ENCODE data around the gene RBM20.
"Not testable (repeated sequence)": the region's sequence is repeated elsewhere in the genome, so short reads cannot be mapped to it uniquely, and the experiment has no call there.

Gene RBM20

DNA sequence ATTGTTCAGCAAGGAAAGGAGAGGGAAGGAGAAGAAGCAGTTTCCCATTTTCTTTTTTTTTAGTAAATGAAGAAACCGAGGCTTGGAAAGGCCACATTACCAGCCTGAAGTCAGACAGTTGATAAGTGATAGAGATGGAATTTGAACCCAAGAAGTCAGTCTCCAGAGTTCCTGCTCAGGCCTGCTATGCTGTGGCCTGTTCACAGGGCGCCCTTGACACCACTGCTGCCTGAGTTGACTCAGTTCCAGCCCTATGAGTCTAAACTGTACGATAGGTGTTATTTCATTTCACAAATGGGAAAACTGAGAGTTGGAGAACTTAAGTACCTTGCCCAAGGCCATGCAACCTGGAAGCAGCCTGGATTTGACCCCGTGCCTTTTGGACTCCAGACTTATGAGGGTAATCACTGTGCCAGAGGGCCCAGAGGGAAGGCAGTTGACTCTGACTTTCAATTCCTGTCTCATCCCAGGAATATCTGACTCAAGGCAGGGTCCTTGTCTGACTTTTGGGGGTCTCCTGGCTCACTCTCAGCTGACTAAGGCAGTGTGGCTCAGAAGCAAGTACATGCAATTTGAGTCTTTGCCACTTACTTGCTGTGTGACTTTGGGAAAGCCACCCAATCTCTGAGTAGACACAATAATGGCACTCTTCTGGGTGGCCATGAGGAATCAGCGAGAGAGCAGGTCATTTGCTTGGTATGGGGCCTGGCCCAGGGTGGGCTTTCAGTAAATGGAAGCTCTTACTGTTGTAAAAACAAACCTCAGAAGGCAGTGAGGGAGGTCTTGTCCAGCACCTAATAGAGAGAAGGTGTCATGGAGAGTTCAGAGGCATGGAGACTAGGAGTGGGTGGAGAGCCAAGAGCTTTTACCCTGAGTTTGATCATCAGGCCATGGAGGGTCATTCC lies 17.9 kb upstream of the RBM20 start:
- DNase-seq = no peak

DNA sequence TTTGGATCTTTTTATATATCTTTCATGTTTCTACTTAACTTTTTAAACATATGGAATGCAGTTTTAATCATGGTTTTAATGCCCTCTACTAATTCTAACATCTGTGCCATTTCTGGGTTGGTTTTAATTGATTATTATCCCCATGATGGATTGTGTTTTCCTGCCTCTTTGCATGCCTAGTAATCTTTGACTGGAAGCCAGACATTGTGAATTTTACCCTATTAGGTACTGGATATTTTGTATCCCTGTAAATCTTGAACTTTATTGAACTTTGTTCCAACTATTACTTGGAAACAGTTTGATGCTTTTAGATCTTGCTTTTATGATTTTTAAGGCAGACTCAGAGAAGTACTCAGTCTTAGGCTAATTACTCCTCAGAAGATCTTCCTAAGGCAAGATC lies 16.0 kb upstream of the RBM20 start:
- no peak for DNase-seq

DNA sequence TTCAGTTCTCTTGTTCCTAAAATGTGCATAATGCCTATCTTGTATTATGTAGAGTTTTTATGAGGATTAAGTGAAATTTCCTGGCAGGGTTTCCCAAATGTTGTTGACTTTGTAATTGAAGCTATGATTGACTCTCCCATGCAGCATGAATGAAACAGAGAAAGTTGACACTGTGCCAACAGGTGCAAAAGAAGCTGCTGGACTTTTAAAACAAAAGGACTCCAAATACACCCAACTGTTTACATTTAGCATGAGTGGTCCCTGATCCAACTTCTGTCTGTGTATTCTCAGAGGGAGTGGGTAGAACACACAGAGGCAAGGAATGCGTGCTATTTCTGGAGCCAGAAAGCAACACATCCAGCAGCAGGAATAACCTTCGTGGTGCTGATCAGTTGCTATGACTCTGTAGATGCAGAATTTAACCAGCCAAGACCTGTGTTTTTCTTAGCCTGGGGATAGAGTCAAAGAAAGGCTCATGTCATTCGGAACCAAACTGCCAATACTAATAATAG lies 14.4 kb upstream of the RBM20 start:
- no peak for DNase-seq

DNA sequence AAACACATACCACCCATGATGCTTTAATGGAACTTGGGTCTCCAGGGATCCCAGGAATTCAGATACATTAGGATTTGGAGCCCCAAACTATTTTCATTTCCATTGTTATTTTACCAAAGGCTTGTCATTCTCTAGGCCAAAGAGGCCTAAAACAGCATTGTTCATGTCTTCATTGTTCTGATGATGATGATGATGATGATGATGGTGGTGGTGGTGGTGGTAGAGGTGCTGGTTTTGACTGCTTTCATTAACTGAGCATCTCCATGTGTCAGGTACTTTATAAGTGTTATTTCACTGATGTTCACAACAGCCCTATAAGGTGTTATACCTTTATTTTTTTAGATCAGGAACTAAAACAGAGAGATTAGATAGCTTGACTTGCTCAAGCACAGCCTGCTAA lies 12.2 kb upstream of the RBM20 start:
- DNase-seq = no peak

DNA sequence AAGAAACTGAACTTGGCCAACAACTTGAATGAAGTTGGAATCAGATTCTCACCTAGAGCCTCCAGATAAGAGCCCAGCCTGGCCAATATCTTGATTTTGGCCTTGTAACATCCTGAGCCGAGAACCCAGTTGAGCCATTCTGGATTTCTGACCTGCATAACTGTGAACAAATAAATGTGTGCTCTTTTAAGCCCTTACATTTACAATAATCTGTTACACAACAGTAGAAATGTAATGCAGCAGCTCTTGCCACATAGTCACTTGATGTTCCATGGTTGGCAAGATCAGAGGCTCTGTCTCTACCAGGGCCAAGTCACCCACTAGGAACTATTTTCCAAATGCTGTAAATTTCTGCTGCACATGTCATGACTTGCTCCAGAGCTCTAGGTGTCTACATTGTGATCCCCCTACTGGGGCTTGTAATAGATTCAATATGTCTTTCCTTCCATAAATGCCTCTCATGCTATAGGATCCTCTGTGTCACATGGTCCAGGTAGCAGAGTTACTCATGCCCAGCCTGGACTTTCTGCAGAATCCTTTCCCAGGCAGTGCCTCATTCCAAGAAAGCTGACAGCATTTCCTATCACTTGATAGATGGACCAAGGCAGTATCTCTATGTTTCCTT lies 11.4 kb upstream of the RBM20 start:
- DNase-seq = no peak

DNA sequence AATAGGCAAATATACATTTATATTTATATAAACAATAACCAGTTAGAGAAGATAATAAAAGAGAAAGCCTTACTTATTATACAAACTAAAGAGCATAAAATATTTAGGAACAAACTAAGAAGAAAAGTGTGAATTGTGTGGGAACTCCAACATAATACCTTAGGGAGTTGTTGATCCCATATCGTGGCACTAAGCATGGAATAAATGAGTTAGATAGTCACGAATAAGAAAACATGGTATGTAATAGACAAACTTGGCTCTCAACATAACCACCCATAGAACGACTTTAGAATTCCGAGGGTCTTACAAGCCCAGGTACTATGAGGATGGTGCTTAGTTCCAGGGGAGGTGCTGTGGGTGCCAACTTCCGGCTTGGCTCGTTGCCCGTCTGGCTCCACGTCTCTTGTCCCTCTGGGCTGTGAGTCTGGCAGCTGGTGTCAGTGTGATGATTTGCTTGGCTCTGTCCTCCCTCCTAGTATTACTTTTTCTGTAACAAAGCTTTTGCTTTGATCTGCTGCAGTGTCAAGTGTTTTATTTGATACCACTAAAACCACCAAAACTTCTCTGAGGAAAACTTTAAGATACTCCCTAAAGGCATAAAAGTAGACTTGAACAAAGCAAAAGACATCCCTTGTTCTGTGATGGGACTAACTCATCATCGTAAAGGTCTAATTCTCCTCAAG lies 9.5 kb upstream of the RBM20 start:
- no peak for DNase-seq

DNA sequence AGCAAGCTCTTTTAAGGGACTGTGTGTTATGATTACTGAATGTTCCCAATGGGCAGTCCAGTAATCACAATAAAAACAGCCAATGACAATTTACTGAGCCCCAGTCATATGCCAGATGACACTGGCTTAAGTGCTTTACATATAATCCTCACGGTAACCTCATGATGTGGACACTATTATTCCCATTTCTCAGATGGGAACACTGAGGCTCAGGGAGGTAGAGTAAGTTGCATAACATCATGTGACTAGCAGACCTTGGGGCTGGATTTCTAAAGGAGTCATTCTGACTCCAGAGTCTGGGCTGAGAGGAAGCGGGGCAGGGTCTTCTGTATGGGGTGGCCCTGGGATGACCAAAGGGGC lies 7.6 kb upstream of the RBM20 start:
- no peak for DNase-seq

DNA sequence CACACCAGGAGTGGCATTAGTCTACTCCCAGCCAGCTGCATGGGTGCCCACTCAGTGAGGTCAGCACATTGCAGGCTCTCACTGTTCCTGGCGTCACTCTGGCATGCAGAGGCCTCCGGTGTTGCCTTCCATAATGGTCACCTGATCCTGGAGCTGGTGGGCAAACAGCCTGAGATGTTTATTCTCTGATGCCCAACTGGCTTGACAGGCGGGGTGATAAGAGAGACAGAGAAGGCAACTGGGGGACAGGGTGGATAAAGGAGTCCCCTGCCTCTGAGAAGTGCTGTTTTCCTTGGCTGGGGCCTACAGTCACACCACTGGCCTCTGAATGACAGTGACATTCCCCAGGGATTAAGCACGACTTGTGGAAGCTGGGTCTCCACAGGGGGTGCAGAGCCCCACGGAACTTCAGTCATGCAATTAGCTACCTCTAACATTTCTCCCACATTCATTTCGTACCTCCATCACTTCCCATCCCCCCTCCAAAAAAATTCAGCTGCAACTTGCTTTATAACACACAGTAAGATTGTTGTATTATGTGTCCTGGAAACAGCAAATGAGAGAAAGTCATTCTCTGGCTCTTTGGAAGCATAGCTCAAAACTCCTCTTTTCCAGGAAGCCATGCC lies 7.1 kb upstream of the RBM20 start:
- no peak for DNase-seq

DNA sequence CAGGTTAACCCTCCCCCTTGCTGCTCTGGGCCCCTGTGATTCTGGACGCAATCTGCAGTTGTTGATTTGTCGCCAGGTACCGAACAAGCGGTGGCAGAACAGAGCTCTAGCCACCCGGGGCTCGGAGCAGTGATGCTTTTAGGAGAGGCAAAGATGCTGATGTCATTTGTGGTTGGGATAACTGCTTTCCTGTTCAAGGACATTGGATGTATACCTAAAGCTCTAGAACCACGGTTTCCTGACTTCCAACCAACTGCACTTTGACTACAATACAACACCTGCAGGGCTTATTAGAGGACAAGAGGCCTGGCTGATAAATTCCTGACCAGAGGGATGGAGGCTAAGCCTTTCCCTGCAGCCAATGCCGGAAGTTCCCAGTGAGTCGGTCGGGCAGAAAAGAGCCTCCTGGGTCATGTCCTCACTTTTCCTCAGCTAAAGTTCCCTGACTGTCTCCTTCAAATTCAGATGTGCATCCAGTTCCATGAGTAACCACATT lies 6.5 kb upstream of the RBM20 start:
- no peak for DNase-seq

DNA sequence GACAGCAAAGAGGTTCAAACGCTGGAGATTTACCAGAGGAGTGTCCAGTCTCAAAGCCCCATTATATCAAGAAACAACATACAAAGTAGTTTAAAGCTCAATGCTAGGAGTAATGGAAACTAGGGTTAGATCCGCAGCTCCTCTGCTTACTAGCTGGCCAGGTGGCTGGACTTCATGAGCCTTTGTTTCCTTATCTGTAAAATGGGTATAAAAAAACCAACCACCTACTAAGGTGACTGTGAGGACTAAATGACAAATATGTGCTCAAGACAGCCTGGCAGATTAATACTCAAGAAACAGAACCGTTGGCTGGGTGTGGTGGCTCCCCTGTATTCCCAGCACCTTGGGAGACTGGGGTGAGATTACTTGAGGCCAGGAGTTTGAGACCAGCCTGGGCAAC lies 5.8 kb upstream of the RBM20 start:
- no peak for DNase-seq

DNA sequence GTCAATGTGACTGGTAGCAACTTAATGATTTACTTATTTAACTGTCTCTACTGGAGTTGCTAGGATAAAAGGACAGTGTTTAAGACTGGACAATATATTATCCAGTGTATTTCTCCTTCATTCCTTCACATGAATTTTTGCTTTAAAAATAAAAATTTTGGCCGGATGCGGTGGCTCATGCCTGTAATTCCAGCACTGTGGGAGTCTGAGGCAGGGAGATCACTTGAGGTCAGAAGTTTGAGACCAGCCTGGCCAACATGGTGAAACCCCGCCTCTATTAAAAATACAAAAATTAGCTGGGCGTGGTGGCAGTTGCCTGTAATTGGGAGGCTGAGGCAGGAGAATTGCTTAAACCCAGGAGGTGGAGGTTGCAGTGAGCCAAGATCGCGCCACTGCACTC lies 5.1 kb upstream of the RBM20 start:
- not testable (repeated sequence) for DNase-seq

DNA sequence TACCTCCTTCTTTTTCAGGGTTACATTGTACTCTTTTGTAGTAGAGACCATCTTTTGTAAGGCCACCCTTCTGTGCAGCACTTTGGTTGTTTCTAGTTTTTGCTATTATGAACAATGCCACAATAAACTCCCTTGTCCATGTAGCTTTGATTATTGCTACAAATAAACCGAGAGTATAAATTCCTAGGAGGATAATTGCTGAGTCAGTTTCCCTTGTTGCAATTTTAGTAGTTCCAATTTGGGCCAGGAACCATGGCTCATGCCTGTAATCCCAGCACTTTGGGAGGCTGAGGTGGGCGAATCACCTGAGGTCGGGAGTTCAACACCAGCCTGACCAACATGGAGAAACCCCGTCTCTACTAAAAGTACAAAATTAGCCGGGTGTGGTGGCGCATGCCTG lies 4.3 kb upstream of the RBM20 start:
- not testable (repeated sequence) for DNase-seq

DNA sequence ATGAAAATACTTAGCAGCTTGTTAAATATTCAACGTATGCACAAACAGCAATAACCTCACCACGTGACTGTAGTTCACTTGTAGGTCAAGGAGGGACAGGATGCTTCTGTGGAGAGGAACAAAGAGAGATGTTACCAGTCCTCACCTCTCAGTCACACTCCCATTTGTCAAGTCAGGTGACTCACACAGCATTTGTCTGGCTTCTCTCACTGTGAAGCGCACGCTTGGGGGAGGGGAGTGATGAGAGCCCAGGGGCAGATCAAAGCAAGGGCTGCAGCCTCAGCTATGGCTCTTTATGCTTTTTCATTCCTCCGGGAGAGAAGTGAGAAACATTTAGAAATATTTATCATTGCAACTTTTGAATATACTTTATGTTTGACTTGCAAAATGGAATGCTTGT lies 2.9 kb upstream of the RBM20 start:
- DNase-seq = no peak

DNA sequence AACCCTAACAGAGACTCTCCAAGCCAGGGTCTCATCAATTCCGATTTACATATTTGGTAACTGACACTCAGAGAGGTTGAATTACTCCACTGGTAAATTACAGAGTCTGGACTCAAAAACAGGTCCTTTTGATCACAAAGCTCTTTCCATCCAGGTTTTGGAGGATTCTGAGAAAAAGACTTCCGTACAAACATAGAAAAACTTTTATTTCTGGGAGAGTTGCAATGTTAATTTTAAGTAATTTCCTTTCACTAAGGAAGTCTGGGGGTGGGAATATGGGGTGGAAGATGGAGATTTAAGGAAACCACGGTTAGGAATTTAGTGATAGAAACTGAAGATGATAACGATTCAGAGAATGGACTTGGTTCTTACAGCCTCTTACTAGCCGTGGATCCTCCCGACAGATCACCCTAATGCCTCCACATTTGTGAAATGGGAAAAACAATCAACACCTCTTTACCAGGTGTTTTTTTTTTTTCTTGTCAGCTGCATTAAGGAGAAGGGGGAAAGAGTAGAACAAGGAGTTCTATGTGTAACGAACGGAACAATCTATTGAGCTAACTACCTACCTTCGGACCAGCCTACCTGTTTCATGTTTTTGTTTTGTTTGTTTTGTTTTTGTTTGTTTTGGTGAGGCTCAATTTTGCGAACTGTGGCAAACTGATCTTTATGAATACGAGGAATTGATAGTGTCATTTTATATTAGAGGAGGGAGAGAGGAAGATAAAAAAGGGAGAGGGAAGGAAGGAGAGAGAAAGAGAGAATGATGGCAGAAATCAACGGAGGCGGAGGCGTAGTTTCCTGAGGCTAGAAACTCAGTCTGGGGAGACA lies 1.7 kb upstream of the RBM20 start:
- no peak for DNase-seq

DNA sequence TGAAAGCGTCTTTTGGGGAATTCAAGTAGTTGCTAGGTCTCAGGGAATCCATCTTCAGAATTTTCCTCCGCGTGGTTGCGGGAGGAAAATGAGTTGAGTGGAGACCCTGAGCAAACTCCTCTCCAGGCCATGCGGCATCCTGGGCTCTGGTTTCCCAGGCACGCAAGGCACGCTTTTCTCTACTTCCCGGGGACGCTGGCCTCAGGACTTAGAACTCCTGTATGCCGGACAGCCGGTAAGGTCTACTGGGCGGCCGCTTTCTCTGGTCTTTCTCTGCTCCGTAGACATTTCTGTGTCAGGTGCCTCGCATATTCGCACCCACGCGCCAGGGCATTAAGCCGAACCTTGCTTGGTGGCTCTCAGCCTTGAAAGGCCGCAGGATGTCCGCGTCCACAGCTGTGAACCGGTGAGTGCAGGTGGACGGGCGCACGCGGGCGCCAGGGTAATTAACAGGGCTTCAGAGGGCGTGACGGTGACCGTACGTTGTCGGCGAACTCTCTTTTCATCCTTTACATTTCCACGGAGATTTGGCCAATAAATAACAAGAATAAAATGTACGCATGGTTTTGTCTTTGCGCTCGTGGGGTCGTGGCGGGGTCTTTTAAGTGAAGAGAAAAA lies 992 bp upstream of the RBM20 start:
- no peak for DNase-seq

DNA sequence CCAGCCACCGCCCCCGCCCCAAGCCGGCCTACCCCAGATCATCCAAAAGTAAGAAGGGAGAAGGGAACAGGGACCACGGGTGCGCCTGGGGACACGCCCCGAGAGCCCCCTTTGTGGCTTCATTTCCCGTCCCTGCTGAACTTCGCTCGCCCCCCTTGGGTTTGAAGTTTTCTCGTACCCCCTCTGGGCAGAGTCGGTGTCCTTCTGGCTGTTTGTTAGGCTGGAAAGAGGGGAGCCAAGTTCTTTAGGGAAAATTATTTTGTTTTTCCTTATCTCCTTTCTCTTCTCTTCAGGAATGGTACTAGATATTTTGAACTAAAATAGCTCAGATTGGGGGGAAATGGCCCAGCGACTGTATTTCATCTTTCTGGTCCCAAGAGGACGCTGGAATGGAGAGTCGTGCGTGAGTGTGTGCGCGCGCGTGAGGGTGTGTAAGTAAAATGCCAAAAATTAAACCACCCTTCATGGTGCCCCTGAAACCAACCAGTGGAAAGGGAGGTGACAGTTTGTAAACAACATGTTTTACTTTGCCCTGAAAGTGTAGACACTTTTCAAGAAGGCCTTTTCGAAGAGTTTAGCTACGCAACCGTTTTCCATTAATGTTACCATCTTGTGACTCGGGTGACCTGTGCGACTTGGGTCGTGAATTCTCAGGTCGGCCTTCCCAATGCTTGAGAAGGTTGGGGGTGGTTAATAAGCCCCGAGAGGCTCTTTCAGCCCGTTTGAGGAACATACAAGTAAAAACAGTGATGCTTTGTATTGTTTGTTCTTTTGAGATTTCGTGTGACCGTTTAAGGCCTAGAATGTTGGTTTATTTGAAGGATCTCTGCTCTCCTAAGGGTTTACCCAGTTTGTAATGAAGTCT lies 694 bp downstream of the RBM20 start:
- no peak for DNase-seq

DNA sequence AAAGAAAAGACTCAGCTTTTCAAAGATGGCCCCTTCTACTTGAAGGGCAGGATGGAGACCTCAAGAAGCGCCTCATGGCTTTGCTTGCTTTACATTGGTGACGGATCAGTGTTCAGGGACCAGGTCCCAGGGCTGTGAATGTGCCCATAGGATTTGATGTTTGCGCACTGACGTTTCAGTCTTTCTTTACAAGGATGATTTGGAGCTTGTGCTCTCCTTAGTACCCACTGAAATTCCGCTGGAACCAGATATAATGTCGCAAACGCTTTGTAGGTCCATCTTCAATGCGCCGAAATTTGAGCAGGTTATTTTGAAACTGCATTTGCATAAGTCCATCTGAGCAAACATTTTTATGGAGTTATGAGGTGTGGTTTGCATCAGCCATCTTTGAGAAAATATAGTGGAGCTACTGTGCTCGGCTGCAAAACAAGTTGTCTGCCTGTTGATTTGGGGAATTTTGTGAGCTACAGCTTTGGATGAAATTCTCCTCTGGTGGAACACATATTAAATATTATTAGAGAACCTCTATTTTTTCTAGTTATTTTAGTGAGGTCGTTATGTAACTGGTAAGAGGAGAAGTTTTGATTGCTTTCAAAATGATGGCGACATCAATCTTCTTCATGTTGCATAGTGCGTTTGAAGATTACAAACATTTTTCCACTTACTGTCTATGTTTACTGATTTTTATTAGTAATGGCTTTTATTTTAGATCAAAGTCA lies 2.4 kb downstream of the RBM20 start:
- no peak for DNase-seq

DNA sequence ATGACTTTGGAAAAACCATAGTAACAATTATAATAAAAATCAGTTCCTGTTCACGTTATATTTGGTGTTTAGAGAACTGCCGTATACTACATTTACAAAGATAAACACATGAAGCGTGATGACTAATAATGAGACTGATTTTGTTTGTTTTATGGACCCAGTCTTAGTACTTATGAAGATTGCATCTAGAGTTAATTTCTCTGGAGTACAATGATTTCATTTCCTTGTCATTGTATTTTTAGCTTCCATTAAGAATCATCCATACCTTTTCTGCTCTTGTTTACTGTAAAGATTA lies 2.9 kb downstream of the RBM20 start:
- DNase-seq = no peak

DNA sequence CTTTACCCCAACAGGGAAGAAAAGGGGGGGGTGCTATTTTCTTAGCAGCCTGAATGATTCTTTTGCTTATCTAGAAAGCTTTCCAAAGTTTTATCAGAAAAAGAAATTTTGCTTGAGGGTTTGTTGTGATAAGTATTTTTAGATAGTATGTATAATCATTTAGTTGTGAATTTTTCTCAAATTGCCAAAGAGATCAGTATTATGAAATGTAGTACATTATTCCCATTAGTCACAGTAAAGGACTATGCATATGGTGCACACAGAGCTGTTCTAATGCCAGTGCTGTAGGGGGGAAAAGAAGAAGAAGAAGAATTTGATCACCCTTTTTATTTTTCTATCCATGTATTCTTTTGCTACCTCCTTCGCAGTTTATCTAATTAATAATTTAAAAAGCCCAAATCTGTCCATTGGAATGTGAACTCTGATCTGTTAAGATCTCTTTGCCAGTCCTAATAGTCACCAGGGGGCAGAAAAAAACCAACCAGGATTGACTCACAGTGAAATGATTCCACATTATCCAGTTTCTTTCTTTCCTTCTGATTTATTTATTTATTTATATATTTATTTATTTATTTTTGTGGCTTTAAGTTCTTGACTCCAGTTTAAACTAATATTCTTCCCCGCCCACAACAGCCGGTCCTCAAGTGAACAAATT lies 4.7 kb downstream of the RBM20 start:
- DNase-seq = no peak
